HG02678 (cell line): ENCODE results near the gene KPNA4.

Source experiments
- ATAC-seq: cut with Tn5 transposase; IDR thresholded peaks from one replicate; pipeline ENCODE4 v1.9.1; 2021; ENCODE audit warnings: mild to moderate bottlenecking, moderate library complexity; ENCODE audit not compliant: unreplicated experiment

The KPNA4 gene

DNA sequence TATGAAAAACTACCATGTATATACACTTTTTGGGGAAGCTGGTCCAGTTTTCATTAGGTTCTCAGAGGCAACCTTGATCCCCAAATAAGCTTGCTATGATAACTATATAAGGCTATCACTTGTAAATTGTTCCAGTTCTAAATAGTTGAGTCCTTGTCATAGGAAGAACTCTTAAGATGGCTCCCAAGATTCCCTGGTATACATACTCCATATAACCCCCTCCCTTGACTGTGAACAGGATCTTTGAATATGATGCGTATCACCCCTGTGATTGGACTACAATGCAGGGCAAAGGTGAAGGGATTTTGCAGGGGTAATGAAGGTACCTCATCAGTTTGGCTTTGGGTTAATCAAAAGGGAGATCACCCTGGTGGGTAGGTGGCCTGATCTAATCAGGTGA lies 67.2 kb downstream of the KPNA4 start:
- no peak for ATAC-seq

DNA sequence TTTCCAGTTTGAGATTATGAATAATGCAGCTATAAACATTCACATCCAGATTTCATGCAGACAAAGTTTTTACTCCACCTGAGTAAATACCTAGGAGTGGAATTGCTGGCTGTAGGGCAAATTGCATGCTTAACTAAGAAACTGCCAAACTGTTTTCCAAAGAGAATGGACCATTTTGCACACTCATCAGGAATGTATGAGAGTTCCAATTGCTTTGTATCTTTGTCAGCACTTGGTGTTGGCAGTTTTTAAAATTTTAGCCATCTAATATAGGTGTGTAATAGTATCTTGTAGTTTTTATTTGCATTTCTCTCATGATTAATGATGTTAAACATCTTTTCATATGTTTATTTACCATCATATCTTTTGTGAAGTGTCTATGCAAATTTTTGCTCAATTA lies 75.2 kb downstream of the KPNA4 start:
- ATAC-seq: no peak

DNA sequence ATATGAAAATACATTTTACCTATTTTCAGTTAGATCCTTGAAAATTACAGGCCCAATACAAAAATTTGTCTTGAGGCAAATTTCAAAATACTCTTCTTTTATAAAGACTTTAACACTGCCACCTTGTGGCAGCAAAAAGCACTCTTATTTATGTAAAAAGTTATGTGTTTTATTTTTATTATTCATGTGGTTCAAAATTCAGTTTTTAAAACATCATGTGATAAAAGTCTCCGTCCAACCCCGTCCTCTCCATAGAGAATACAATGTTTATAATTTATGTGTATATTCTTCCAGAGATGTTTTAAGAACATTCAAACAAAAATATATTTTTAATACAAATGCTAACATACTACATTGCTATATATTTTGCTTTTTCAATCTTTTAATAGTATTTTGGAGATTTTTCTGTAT lies 78.9 kb downstream of the KPNA4 start:
- no peak for ATAC-seq

DNA sequence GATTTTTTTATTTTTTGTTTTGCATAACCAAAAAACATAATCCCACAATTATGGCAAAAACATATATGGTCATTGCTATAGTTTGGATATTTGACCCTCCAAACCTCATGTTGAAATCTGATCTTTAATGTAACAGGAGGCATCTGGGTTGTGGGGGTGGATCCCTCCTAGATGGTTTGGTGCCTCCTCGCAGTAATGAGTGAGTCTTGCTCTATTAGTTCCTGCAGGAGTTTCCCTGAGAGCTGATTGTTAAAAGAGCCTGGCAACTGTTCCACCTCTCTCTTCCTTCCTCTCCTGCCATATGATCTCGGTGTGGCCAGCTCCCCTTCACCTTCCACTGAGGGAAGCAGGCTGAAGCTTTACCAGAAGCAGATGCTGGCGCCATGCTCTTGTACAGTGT lies 82.6 kb downstream of the KPNA4 start:
- no peak for ATAC-seq

DNA sequence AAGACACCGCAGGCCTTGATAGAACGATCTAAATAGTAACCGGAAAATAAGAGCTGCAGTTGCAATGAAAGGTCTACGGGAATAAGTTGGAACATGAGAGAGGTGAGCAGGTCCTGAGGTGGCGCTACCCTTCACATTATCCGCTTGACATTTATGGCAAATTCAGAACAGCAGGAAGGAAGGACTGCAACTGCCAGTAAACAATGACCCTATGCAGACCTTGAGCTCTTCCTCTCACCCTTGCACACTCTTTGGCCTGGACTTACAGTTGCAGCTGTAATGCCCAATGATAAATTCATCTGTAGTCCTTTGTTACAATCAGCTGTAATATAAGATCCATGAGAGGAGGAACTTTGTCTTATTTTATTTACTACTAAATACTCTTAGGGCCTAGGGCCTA lies 83.5 kb downstream of the KPNA4 start:
- ATAC-seq: no peak

DNA sequence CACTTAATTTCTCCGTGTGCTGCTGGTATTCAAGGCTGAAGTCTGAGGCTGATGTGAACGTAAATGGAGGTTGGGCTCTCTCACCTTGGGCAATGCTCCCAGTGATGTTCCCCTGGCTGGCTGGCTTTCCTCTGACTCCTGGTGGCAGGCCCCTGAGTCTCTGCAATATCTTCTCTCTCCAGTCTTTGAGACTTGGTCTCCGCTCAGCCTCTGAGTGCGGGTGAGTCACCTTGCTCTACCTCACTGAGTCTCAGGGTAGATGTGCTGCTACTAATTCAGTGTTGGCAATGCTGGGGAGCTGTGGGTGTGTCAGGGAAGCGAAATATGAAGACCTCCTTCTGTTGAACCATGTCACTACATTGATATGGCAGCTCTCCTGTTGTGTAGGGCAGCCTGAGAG lies 84.4 kb downstream of the KPNA4 start:
- no peak for ATAC-seq

DNA sequence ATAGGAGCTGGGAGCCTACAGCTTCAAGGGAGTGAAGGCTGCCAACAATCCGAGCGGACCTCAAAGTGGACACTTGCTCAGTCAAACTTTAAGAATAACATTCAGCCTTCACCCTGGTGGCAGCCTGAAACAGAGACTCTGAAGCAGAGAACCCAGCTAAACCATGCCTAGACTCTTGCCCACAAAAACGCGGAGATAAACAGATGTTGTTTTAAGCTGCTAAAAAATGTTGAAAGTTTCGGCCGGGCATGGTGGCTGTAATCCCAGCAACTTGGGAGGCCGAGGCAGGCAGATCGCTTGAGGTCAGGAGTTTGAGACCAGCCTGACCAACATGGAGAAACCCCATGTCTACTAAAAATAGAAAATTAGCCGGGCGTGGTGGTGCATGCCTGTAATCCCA lies 86.0 kb downstream of the KPNA4 start:
- no peak for ATAC-seq

DNA sequence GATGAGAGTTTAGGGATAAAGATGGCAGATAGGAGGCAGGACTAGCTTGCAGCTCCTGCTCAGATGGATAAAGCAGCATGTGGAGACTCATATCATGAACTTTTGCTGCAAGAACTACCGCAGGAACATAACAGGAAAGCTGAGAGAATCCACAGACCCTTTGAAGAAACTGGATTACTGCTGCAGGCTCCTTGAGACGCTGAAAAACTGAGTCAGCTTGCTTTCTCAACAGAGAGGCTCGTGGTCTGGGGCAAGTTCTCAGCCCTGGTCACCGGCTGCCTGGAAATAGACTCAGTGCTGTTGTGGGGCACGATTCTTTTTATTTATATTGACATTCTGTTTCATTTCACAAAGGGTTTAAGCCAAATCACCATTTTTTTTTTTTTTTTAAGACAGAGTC lies 87.0 kb downstream of the KPNA4 start:
- no peak for ATAC-seq

DNA sequence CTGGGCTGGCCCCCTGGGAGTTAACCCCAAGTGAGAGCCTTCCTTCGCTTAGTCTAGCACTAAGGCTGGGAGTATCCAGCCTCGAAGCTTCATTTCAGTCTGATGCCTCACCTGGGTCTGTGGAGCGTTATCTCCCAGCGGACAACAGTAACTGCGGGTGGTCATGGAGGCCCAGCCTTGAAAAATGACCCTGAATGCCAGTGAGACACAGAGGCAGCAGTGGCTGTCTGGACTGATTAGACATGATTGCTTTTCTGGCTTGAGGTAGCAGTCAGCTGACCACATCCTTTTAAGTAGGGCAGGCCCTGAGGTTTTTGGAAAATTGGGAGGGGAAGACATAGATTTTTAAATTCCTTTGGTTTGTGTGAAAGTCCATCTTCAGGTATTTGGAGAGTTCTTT lies 87.6 kb downstream of the KPNA4 start:
- ATAC-seq: no peak

DNA sequence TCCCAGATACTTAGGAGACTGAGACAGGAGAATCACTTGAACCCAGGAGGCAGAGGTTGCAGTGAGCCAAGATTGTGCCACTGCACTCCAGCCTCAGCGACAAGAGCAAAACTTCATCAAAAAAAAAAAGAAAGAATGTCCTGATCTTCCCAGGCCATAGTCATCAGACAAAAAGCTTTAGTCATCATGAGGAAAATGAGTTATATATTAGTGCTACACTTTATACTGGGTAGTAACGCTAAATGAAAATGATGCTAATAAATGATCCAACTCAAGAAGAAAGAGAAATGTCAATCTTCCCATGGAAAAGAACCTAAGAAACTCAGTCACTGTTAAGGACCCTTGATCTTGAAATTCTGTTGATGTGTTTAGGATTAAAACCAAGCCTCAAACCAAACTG lies 89.5 kb downstream of the KPNA4 start:
- no peak for ATAC-seq

DNA sequence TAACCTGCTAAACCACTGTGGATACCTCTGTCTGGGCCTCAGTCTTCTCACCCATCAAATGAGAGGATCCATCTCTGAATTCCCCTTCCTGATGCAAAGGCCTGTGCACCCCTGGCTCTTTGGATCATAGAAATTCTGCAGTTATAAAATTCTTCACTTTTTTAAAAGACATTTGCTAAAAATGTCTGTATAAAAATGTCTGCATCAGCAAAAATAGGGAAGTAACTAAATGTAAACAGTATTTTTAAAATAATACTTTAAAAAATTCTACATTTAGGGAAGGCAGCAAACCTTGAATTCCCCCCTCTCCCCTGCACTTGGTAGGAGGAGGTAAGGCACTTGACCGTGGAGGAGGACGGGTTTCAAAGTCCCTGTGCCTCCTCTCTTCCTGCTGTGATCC lies 90.2 kb downstream of the KPNA4 start:
- no peak for ATAC-seq

DNA sequence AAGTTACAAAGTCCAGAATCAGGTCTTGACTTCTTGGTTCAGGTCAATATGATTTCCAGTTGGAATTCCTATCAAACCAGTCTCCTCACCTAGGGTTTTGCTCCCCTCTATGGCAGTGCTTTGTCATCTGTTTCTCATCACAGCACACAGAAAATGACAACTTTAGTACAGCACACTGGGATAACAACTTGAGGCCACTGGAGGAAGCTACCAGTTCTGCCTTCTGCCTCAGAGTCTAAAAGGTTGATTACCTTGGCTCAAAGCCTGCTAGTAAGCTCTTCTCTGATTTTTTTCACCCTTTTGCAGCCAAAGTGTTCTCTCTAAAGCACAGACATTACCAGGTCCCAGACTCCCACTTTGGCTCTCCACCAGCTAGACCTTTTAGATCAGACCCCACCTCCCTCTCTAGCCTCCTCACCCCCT lies 90.9 kb downstream of the KPNA4 start:
- ATAC-seq: no peak

DNA sequence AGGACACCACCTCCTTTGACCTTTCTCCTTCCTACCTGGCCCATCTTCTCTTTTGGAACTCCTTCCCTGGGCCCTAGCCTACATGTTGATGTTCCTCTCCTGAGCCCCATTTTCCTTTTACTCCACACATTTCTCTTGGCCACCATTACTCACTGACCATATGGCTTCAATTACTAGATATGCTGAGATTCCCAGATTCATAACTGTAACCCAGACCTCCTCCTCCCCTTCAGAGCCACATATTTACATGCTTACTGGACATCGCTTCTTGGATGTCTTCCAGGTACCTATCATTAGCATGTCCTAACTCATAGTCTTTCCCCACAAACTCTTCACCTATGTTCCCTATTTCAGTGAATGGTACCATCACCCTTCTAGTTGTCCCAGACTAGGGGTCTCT lies 91.4 kb downstream of the KPNA4 start:
- no peak for ATAC-seq

DNA sequence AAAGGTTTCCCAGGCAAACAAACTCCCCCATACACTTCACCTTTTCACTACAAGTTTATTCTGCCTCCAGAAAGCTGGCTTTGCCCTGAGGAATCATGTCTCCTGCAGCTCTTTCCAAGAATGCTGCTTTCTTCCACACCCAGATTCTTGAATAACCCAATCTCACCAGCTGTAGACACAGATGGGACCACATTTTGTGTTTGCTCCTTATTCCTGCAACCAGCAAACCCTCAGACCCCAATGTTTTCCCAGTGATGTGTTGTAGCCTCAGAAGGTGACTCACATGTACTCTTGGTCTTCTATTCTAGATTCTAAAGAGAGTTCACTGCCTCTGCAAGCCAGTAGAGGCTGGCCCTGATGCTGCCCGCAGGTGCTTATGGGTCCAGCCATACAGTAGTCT lies 92.2 kb downstream of the KPNA4 start:
- ATAC-seq: no peak

DNA sequence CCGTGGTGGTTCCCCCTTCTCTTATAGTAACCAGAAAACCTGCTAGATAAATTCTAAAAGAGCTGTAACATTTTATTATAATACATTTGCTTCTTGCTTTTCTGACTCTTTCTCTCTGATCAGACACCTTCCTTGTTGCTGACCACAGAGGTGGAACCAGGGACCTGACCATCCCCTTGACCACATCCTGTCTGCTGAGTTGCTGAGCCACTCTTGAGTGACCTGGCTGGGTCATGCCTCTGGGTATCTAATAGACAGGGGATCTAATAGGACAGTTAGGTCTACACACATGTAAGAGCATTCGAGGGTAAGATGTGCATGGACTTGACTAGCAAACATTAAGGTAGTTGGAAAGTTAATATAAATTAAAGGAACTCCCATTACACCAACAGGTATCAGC lies 93.0 kb downstream of the KPNA4 start:
- ATAC-seq: no peak

DNA sequence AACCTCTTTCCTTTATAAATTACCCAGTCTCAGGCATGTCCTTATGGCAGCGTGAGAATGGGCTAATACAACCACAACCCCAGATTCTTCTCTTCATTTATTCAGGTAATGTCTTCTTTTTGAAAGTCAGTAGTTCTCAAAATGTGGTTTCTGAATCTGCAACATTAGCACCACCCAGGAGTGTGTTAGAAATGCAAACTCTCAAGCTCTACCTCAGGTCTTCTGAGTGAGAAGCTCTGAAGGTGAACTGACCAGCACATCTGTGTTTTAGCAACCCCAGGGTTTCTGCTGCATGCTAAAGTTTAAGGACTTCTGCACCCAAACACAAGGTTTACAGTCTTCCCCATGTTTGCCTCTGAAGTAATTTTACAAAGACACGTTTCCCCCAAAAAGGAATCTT lies 93.5 kb downstream of the KPNA4 start:
- no peak for ATAC-seq

DNA sequence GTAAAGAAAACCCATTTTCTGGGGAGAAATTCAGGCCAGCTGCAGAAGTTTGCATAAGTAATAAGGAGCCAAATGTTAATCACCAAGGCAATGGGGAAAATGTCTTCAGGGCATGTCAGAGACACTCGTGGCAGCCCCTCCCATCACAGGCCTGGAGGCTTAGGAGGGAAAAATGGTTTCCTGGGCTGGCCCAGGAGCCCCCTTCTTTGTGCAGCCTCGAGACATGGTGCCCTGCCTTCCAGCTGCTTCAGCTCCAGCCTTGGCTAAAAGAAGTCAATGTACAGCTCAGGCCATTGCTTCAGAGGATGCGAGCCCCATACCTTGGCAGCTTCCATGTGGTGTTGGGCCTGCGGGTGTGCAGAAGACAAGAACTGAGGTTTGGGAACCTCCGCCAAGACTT lies 95.2 kb downstream of the KPNA4 start:
- ATAC-seq: no peak

DNA sequence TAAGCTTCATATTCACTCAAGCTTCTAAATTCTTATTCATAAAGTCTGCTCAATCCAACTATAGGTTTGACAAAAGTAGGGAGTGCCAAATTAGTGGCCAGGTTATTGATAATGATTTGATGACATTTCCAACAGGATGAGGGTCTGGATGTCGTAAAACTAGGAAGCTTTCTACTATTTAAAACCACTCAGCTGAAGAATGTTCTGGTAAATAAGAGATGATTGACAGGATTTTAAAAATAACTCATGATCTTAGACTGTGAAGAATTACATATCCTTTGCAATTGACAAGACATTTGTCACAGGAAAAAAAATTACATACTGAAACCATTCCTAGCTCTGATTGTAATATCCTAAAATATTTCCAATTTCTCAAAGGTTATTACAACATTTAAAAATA lies 100.4 kb downstream of the KPNA4 start:
- no peak for ATAC-seq

DNA sequence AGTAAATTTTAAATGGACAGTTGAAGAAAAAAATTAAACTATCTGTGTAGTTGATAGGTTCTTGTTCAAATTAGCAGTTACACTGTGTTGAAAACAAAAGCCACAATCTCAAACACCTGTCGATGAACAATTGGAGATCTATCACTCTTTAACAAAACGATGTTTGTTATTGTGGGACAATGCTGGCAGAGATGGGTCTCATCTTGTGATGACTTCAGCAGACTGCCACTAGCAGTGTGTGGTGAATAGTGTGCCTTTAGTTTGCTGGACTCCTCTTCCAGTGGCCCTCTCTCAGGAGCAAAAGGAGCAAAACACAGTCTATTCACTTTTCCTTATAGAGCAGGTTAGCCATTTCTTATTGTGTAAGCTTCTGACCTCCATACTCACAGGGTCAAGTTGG lies 101.0 kb downstream of the KPNA4 start:
- ATAC-seq: no peak

DNA sequence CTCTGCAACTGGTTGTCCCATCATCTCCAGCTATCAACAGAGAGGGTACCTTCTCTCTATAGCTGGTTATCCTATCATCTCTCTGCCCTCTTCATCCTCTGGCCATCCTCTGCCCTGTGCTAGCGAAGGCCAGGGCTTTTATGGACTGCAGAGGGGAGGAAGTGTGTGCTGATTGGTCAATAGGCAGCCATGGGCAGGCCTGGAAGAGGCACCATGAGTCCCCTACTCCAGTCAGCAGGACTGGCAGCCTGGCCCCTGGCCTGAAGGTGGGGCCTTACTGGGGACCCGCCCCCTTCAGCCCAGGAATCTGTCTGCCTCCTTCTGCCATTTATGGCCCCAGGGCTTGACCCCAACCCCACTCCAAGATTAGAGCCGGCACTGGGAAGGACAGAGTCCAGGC lies 105.3 kb downstream of the KPNA4 start:
- ATAC-seq: no peak

DNA sequence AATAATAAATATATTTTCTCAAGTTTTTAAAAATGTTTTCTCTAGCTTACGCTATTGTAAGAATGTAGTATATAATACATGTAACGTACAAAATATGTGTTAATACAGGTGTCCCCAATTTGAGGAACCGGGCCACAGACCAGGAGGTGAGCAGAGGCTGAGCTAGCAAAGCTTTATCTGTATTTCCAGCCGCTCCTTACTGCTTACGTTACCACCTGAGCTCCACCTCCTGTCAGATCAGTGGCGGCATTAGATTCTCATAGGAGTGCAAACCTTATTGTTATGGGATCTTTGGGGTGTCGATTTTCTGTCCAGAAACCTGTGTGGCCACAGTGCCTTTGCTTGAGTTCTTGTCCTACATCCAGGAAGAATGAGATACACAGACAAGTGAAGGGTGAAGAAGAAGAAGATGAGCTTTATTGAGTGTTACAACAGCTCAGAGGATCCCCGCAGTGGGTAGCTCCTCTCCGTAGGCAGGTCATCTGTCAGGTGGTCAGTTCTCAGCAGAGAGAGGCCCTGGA lies 105.9 kb downstream of the KPNA4 start:
- ATAC-seq: no peak

DNA sequence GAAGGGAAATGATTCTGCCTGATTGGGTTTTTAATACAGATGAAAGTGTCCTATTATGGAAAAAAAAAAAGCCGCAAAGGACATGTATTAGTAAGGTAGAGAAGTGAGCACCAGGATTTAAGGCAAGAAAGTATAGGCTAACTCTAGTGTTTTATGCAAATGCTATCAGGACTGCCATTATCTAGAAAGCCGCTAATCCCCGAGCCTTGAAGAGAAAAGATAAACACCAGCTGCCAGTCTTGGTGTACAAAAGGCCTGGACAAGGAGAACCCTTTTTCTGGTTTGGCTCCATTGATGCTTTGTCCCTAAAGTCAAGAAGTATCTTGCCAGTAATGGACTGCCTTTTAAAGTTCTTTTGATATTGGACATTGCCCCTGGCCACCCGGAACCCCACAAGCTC lies 107.2 kb downstream of the KPNA4 start:
- no peak for ATAC-seq

DNA sequence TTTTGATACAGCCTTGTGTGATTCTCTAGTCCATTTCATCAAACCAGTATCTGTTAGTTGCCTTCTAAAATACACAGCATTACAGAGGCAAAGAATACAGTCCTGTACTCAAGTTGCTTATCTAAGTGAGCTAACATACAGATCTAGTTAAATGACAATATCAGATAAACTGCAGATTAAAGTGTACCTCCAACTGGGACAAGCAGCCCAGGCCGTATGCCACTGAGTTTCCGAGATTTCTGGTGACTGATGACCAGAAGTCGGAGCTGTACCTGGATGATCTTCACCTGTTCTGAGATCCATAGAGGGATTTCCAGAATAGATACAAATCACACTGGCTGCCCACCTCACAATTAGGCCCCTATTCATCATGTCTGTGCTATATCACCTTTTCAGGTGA lies 109.5 kb downstream of the KPNA4 start:
- no peak for ATAC-seq

DNA sequence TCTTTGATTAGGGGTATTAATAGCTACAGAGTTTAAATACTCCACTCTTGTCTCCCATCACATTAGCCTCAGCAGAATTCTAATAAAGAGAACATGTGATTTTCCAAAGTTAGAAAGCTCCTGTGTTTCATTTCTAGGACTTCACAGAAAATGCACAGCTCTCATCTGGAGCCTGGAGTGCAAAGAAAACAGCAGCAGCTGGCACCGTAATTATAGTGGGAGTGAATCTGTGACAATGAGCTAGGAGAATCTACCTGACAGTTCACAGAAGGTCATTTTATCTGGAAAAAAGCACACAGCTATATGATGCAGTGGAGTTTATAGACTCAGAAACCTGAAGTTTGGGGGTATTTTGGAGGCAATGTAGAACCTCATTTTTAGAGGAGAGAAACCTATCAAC lies 110.4 kb downstream of the KPNA4 start:
- ATAC-seq: no peak
